NCI-H1105 (cell line): Measurements from ENCODE around the gene B3GNT9.

Source experiments
- DNase-seq: peaks from one replicate; lab custom pipeline; 2025; lab: John Stamatoyannopoulos, UW

The B3GNT9 gene, protein sequence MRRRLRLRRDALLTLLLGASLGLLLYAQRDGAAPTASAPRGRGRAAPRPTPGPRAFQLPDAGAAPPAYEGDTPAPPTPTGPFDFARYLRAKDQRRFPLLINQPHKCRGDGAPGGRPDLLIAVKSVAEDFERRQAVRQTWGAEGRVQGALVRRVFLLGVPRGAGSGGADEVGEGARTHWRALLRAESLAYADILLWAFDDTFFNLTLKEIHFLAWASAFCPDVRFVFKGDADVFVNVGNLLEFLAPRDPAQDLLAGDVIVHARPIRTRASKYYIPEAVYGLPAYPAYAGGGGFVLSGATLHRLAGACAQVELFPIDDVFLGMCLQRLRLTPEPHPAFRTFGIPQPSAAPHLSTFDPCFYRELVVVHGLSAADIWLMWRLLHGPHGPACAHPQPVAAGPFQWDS

DNA sequence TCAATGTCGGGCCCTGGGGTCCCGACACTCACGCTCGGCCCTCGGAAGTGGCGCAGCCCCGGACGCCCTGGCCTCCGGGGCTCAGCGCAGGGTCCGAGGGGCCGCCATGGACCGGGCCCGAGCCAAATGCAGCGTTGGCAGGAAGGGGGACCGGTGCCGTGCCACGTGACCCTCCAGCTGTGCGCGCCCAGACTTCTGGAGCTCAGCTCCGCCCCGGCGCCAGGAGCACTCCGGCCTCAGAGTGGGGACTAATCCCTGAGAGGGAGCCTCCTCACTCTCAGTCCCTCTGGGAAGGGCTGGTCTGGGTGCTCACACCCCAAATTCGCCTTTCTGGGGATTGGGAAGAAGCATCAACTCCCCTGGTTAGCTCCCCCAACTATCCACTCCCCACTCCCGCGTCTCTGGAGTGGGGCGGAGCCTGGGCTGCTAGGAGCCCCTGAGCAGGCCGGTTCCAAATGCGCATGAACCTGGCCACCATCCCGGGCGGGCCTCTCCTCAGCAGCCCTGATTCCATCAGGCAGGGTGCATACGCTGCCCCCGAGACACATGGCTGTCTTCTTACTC lies at the start of gene B3GNT9:
Gene B3GNT9 (minus strand): TSS at position 166 of the 564 bp plus-strand sequence. CDS start 513 bp downstream, outside the sequence.
- peak; percentile 56 for DNase-seq

DNA sequence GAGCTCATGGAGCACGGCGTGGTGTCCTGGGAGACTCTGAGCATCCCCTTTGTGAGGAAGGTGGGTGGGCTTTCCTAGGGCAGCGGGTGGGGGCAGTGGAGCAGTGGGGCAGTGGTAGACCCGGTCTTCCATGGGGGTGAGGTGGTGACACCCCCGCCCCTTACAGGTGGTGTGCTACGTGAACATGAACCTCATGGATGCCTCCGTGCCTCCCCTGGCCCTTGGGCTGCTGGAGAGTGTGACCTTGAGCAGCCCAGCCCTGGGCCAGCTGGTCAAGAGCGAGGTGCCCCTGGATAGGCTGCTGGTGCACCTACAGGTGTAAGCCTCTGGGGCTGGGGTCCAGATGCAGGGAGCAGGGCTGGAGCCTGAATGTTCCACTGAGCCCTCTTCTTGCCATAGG lies 49.7 kb upstream of the B3GNT9 start:
- DNase-seq, result no peak

DNA sequence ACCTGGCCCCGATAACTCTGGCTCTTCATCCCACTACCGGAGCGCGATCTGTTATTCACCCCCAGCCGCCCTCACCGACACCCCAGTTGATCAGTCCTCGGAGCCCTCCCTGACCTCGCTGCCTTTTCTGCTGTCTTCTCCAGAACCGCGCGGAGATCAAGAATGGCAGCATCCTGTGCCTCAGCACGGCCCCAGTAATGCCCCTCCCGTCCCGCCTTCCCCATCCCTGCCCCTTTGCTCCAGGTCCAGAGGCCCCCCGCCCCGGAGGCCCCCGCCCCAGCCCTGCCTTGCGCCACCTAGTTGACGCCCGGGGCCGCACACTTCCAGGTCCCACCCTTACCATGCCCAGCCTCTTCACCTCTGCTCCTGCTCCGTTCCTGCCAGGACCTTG lies 49.0 kb upstream of the B3GNT9 start:
- no peak for DNase-seq

DNA sequence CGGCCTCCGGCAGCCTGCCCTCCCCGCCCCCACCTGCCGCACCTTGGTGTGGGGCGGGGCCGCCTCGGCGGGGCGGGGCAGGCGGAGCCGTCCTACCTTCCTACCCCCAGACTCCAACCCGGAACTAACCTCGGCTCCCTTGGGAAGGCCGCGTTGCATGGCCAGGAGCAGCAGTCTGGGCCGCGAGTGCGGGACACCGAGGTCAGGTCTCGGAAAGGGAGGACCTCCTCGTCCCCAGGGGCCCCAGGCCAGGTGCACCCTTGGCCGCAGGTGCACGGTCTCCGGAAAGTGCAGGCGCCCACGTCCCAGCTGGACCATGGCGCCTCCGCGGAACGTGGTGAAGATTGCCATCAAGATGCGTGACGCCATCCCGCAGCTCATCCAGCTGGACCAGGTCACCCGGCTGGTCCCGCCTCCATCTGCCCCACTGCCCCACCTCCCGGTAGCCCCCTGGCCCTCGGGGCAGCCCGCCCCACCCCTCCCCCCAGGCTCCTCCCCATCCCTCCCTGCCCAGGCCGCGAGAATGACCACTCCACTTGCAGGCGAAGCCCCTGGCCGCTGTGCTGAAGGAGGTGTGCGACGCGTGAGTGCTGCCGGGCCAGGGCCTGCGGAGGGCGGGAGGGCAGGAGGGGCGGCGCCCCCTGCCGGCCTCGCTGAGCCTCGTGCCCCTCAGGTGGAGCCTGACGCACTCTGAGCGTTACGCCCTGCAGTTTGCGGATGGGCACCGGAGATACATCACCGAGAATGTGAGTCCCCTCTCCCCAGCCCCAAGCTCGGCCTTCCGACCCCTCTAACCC lies 48.4 kb upstream of the B3GNT9 start, which contains the start of gene ELMO3:
Gene ELMO3 (plus strand): TSS at position 121 of the 797 bp plus-strand sequence. CDS start 196 bp downstream, at position 317.
- DNase-seq, result peak; percentile 42

DNA sequence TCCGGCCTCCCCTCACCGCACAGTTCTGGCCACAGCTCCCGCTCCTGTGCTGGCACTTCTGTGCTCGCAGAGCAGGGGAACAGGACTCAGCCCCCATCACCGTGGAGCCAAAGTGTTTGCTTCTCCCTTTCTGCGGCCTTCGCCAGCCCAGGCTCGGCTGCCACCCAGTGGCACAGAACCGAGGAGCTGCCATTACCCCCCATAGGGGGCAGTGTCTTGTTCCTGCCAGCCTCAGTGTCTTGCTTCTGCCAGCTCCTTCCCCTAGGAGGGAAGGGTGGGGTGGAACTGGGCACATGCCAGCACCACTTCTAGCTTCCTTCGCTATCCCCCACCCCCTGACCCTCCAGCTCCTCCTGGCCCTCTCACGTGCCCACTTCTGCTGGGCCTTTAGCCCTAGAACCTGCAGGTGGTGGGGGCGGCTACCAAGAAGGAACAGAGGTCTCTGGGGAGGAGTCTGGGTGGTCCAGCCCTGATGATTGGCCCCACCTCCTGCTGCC lies 47.5 kb upstream of the B3GNT9 start:
- DNase-seq, result peak; percentile 53

DNA sequence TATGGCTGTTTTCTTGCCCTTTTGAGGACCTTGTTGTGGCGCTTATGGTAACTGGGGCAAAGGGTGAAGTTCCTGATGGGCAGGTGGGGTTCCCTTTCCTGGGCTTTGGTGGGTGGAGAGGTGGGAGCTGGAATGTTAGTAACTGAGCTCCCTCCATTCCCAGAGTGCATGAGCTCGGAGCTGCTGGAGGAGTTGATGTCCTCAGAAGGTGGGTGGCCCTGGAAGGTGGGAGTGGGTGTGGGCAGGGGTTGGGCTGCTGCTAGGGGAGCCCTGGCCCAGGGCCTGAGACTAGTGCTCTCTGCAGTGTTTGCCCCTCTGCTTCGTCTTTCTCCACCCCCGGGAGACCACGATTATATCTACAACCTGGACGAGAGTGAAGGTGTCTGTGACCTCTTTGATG lies 46.9 kb upstream of the B3GNT9 start:
- DNase-seq, result no peak

DNA sequence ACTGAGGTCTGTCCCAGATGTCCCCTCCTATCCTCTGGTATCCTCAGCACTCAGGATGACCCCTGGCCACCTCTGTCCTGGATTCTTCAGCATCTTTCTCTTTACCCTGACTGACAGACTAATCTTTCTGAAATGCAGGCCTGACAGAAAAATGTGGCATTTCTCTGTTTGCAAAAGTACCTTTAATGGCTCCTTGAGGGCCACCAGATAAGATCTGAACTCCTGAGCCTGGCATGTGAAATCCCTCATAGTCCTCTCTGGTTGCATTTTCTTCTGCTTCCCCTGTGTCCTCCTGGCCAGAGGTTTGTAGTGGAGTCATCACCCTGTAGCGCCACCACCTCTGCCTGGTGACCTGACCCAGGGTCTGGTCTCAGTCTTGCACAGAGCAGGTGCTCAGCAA lies 46.1 kb upstream of the B3GNT9 start:
- no peak for DNase-seq

DNA sequence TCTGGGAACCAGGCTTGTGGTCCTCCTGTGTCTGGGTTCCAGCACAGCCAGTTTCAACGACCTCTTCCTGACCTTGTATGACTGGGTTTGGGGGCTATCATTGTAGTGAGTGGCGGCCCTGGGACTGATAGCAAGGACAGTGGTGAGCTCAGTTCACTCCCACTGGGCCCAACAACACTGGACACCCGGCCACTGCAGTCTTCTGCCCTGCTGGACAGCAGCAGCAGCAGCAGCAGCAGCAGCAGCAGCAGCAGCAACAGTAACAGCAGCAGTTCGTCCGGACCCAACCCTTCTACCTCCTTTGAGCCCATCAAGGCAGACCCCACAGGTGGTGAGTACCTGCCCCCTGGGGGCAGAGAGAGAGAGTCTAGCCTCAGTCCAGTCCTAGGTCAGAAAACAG lies 44.9 kb upstream of the B3GNT9 start:
- DNase-seq, result no peak

DNA sequence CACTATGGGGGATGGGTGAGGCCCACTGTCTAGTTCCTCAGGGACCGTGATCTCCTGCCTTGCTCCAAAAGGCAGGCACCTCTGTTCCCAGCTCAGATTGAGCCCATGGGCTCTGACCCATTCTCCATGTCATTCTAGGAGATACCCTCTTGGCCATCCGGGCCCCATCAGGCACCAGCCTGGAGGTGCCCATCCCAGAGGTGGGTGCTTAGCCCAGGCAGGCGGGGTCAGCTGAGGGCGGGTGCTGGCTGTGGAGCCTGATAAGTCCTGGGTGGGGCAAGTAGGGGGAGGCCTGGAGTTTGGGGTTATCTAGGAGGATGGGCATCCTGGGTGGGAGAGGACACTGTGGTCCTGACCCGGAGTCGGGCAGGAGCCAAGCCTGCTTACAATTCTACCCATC lies 43.5 kb upstream of the B3GNT9 start:
- no peak for DNase-seq

DNA sequence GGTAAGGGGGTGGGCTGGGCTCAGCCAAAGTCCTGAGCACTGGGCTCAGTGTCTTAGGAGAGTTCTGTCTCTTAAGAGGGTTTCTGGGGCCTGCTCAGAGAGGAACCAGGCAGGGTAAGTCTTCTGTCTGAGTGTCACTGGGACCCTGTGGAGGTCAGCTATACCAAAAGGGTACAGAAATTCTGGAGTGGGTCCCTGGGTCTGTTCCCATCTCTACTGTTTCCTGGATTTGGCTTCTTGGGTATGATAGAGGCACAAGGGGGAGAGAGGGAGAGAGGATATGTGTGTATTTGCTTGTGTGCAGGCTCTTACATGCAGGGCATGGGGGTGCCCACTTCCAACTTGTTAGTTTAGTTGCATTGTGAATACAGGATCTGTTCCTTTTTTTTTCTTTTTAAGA lies 42.7 kb upstream of the B3GNT9 start:
- DNase-seq, result no peak

DNA sequence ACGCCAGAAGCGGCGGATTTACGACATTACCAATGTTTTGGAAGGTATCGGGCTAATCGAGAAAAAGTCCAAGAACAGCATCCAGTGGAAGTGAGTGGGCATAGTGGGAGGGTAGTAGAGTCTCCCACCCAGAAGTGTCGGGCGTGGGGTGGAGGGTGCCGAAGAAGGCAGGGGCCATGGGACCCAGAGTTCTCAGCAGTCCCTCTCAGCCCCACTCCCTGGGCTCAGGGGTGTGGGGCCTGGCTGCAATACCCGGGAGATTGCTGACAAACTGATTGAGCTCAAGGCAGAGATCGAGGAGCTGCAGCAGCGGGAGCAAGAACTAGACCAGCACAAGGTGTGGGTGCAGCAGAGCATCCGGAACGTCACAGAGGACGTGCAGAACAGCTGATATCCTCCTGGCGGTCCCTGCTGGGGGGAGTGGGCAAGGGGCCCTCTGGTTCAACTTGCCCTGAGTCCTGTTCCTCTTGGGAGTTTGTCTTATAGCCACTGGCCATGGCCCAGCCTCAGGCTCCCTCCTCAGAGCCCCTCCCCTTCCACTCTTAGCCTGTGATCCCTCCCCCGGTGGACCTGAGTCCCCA lies 42.1 kb upstream of the B3GNT9 start:
- no peak for DNase-seq

DNA sequence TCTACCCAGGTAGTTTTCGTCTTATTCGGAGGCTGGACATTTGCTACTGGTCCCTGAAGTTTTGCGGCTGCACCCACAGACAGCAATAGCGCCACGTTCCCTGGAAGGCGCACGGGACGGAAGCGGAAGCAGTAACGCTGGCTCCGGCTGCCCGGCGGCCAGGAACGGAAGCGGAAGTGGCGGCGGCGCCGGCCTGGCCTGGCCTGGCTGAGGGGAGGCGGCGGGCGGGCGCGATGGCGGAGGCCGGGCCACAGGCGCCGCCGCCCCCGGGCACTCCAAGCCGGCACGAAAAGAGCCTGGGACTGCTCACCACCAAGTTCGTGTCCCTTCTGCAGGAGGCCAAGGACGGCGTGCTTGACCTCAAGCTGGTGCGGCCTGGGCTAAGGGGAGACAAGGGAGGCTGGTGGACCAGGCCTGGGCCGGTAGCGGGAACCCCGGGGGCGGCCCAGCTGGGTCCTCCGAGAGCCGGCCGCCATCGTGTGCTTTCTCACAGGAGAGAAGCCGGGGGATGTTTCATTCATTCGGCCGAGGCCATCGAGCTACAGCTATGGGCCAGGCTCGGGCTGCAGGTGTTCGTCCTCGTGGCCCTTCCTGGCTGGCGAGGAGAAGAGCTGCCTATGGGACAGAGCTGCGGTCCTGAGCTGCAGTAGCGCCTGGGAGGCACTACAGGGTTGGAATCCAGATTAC lies 41.3 kb upstream of the B3GNT9 start, which contains the start of gene E2F4:
Gene E2F4 (plus strand): TSS at position 161 of the 687 bp plus-strand sequence. CDS start 73 bp downstream, at position 234.
- peak; percentile 57 for DNase-seq

DNA sequence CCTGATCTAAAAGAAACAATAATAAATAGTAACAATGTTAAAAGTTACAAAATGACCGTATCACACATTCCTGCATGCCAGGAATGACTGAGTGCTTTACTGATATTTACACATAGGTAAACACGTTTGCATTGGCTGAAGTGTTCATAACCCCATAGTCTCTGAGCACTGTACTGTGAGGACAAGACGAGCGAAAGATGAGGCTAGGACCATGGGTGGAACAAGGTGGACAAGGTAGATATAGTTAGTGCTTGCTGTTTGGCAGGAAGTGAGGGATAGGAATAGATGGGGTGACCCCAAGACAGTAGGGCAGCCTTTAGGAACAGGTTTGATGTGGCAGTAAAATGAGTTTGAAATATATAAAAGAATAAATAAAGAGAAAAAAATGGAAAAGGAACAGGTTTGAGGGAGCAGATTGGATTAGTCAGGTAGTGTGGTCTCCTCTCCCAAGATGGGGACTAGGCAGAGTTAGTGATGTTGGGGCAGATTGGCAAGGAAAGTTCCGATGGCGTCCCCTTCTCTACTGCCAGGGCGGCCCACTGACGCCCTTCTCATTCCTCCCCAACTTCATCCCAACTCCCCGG lies 40.7 kb upstream of the B3GNT9 start:
- no peak for DNase-seq

DNA sequence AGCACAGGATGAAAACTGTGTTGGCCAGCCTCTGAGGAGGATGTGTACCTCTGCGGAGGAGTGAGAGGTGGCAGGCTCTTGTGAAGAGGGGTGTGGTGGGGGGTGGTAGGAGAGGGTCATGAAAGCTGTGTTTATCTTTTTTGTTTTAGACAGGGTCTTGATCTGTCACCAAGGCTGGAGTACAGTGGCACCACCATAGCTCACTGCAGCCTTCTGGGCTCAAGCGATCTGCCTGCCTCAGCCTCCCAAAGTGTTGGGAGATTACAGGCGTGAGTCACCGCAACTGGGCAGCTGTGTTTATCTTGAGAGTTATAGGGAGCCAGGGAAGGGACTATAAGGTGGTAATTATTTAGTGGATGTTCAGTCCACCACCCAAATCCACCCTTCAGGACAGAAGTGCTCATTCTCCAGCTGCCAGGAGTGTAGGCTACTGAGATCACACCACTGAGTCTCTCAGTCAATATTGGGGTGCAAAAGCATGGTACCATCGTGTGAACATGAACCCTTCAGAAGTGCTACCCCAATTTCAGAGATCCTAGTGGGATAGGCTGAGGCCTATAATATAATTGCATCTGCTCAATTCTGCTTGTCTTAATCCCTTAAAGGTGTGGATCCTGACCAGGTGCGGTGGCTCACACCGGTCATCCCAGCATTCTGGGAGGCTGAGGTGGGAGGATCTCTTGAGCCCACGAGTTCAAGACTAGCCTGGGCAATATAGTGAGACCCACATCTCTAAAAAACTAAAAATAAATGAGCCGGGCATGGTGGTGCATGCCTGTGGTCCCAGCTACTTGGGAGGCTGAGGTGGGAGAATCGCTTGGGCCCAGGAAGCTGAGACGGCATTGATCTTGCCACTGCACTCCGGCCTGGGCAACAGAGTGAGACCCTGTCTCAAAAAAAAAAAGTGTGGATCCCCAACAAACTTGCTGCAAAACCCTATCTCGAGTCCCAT lies 39.9 kb upstream of the B3GNT9 start:
- no peak for DNase-seq

DNA sequence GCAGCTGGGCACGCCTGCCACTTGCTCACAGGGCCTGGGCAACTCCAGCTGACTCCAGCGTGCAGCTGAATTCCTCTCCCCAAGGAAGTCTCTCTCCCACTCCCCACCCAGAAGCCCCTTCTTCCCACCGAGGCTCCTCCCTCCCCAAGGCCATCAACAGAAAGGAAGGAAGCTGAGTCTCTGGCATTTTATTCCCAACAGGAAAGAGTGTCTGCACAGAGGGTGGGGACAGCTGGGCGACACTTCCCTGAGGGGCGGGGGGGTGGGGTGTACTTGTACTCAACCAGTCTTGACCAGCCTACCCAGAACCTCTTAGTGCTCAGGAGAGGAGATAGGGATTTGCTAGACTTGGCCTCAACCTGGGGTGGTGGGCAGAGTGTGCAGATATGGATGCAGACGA lies 39.2 kb upstream of the B3GNT9 start, which contains the start of gene EXOC3L1:
Gene EXOC3L1 (minus strand): TSS at position 96 of the 400 bp plus-strand sequence. CDS start 460 bp downstream, outside the sequence.
- DNase-seq, result no peak

DNA sequence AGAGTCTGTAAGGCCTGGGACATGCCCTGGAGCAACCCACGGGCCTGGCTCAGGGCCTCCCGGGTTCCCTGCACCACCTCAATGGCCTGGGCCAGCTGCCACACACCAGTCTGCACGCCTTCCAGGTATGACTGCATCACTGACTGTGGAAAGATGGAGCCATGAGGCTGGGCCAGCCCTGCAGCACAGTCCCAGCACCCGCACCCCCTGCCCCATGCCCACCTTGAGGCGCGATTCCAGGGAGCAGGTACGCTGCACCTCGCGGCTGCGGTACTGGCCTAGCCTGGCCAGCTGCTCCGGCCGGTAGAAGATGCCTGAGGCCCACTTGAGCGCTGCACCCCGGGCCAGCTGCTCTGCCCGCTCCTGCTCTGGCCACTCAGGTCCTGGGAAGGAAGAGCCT lies 38.0 kb upstream of the B3GNT9 start:
- no peak for DNase-seq

DNA sequence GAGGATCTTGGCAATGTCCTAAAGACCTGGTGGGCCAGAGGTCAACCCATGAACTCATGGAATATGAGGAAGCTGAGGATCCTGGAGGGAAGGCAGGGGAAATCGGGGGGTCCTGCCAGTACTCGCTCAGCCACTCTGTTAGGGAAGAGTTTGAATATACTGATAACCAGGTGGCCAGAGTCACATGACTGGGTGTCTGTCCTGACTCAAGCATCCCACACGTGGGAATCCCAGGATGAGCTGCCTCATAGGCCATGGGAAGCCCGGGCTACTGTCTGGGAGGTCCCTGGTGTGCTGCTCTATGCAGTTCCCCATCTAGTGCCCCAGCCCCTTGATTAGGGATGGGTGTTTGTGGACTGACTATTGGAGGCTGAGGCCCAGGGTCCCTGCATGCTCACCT lies 37.5 kb upstream of the B3GNT9 start:
- no peak for DNase-seq

DNA sequence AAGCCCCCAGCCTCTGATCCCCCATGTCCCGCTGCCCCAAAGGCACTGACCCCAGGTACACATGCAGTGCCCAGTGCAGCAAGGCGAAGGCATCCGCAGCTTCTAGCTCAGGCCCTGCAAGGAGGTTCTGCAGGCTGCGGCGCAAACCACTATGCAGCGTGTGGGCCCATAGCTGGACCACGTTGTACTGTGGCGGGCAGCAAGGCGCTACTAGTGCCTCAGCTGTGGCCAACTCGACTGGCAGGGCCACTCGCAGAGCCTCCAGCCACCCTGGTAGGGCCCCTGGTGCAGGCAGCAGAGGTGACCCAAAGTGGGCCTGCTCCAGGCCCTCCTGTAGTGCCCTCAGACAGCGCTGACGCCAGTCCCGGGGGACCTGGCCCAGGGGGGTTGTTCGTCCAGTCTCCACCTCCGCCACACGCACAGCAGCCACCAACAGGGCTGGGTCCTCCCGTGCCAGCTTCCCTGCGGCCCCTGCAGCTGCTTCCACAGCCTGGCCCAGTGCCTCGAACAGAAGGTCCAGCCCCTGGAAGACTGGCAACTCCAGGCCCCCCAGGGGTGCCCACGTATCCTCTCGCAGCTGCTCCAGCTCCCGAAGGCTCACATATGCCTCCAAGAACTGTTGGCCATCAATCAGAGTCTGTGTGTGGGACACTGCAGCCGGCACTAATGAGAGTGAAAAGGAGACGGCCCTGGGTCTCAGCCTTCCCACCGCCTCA lies 36.5 kb upstream of the B3GNT9 start:
- DNase-seq, result no peak

DNA sequence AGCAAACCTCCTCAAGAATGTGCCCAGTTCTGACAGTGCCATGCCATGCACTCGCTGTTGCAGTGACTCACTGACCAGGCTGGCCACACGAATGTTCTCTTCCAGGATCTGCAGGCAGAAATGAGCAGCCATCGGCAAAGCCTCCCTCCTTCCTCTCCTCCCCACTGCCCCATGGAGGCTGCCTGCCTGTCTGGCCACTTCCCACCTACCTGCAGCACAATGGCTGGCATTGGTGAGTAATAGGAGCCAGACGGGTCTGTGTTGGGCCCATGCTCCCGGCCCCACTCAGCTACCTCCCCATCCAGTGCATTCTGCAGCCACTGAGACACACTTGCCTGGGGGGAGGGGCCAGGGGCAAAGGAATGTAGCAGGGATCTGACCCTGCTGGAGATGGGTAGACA lies 35.8 kb upstream of the B3GNT9 start:
- no peak for DNase-seq
